GM21367 (cell line): ENCODE data around the gene CATSPERD.

ENCODE experiments used
- ATAC-seq: cut with Tn5 transposase; IDR thresholded peaks from one replicate; pipeline ENCODE4 v1.9.1; 2021; ENCODE audit not compliant: unreplicated experiment

The CATSPERD gene

GRCh38 chr19:5801796-5802619, 81.6 kb downstream of the CATSPERD start:
- no peak for ATAC-seq

GRCh38 chr19:5803441-5803751, 83.0 kb downstream of the CATSPERD start:
- ATAC-seq, result no peak

- ATAC-seq, result peak; percentile 46
These were observed 83.5 kb downstream of the CATSPERD start for GRCh38 chr19:5803752-5804515.

GRCh38 chr19:5804516-5805461, 84.4 kb downstream of the CATSPERD start, which contains the start of gene NRTN:
NRTN (plus strand) TSS chr19:5805067; CDS start chr19:5824166, 19,099 bp downstream.
- no peak for ATAC-seq

- ATAC-seq, result no peak
These were observed 85.2 kb downstream of the CATSPERD start for GRCh38 chr19:5805462-5806132.

GRCh38 chr19:5806133-5806489, 85.7 kb downstream of the CATSPERD start:
- no peak for ATAC-seq

- no peak for ATAC-seq
These were observed 86.5 kb downstream of the CATSPERD start for GRCh38 chr19:5806905-5807304.

- no peak for ATAC-seq
These were observed 87.8 kb downstream of the CATSPERD start for GRCh38 chr19:5808120-5808816.

- no peak for ATAC-seq
These were observed 88.6 kb downstream of the CATSPERD start for GRCh38 chr19:5809053-5809452.

- ATAC-seq, result no peak
These were observed 89.0 kb downstream of the CATSPERD start for GRCh38 chr19:5809469-5809868.

- no peak for ATAC-seq
These were observed 90.7 kb downstream of the CATSPERD start for GRCh38 chr19:5811117-5811516.

- ATAC-seq, result no peak
These were observed 93.8 kb downstream of the CATSPERD start for GRCh38 chr19:5814123-5814851.

- ATAC-seq, result no peak
These were observed 94.4 kb downstream of the CATSPERD start for GRCh38 chr19:5814852-5815246.

- no peak for ATAC-seq
These were observed 96.8 kb downstream of the CATSPERD start for GRCh38 chr19:5817218-5817617.

GRCh38 chr19:5818594-5818993, 98.2 kb downstream of the CATSPERD start:
- no peak for ATAC-seq

- ATAC-seq, result no peak
These were observed 100.3 kb downstream of the CATSPERD start for GRCh38 chr19:5820785-5821184.

- no peak for ATAC-seq
These were observed 101.2 kb downstream of the CATSPERD start for GRCh38 chr19:5821521-5822180.

GRCh38 chr19:5822181-5822844, 101.9 kb downstream of the CATSPERD start:
- no peak for ATAC-seq
